ENCODE results near the gene UIMC1.
A peak's percentile ranks its signal among the peaks of the same experiment; 100 is the strongest.

The UIMC1 gene

GRCh38 chr5:177005619-177006264 lies 837 bp downstream of the UIMC1 start:
- TF ChIP-seq MAX (IDR thresholded peaks at IDR 0.05), result 0 out of 2 replicates have a peak, but pooled peaks have one; percentile 22
- peak; percentile 77 for TF ChIP-seq EGR1 (IDR thresholded peaks at IDR 0.05)
- TF ChIP-seq USF1 (IDR thresholded peaks at IDR 0.05), result no peak
- TF ChIP-seq NFIC (IDR thresholded peaks at IDR 0.05), result peak; percentile 24; the same call in 1 of the 2 replicates
- no peak for TF ChIP-seq CREB1 (IDR thresholded peaks at IDR 0.05; ENCODE audit: low read depth)

GRCh38 chr5:177004961-177005360 lies 1.6 kb downstream of the UIMC1 start:
- no peak for TF ChIP-seq EGR1 (IDR thresholded peaks at IDR 0.05)
- no peak for TF ChIP-seq YY1 (IDR thresholded peaks at IDR 0.05; ENCODE audit: low read depth)
- no peak for TF ChIP-seq CEBPB (IDR thresholded peaks at IDR 0.05)
- no peak for TF ChIP-seq REST (IDR thresholded peaks at IDR 0.05; ENCODE audit: low read depth)
- TF ChIP-seq RAD21 (IDR thresholded peaks at IDR 0.05; ENCODE audit: low read depth), result no peak
- no peak for TF ChIP-seq NFIC (IDR thresholded peaks at IDR 0.05)
- no peak for TF ChIP-seq TEAD4 (IDR thresholded peaks at IDR 0.05)
- TF ChIP-seq MAX (IDR thresholded peaks at IDR 0.05), result no peak
- TF ChIP-seq USF1 (IDR thresholded peaks at IDR 0.05), result no peak
- TF ChIP-seq CREB1 (IDR thresholded peaks at IDR 0.05; ENCODE audit: low read depth), result no peak
- no peak for TF ChIP-seq TCF12 (IDR thresholded peaks at IDR 0.05; ENCODE audit: low read depth)
- no peak for TF ChIP-seq ZBTB7A (IDR thresholded peaks at IDR 0.05; ENCODE audit: low read depth)

- TF ChIP-seq CREB1 (IDR thresholded peaks at IDR 0.05; ENCODE audit: low read depth) (no peak), MAX (IDR thresholded peaks at IDR 0.05) (no peak), ZBTB7A (IDR thresholded peaks at IDR 0.05; ENCODE audit: low read depth) (no peak), REST (IDR thresholded peaks at IDR 0.05; ENCODE audit: low read depth) (no peak), USF1 (IDR thresholded peaks at IDR 0.05) (no peak)
Observed at GRCh38 chr5:177003649-177004048, 2.9 kb downstream of the UIMC1 start.

- TF ChIP-seq TEAD4 (IDR thresholded peaks at IDR 0.05), result no peak
- TF ChIP-seq CREB1 (IDR thresholded peaks at IDR 0.05; ENCODE audit: low read depth), result no peak
- no peak for TF ChIP-seq NFIC (IDR thresholded peaks at IDR 0.05)
- no peak for TF ChIP-seq REST (IDR thresholded peaks at IDR 0.05; ENCODE audit: low read depth)
- no peak for TF ChIP-seq CEBPB (IDR thresholded peaks at IDR 0.05)
- TF ChIP-seq MAX (IDR thresholded peaks at IDR 0.05), result no peak
- no peak for TF ChIP-seq TAF1 (IDR thresholded peaks at IDR 0.05; ENCODE audit: low read depth)
- TF ChIP-seq TCF12 (IDR thresholded peaks at IDR 0.05; ENCODE audit: low read depth), result no peak
- TF ChIP-seq EP300 (IDR thresholded peaks at IDR 0.05; ENCODE audit: borderline replicate concordance), result no peak
- no peak for TF ChIP-seq EGR1 (IDR thresholded peaks at IDR 0.05)
- TF ChIP-seq RAD21 (IDR thresholded peaks at IDR 0.05; ENCODE audit: low read depth), result no peak
- no peak for TF ChIP-seq ZBTB7A (IDR thresholded peaks at IDR 0.05; ENCODE audit: low read depth)
- TF ChIP-seq YY1 (IDR thresholded peaks at IDR 0.05; ENCODE audit: low read depth), result no peak
- no peak for TF ChIP-seq USF1 (IDR thresholded peaks at IDR 0.05)
Observed at GRCh38 chr5:176998828-176999227, 7.8 kb downstream of the UIMC1 start.

Data from Ishikawa (cell line).